B cell (primary cell): ENCODE measurements around the gene RAB22A.

ENCODE experiments used
- EZH2 ChIP-seq: IDR thresholded peaks from 2 replicates; pipeline ENCODE4 v1.6.1; 2012; ENCODE audit warnings: borderline replicate concordance, low read depth, mild to moderate bottlenecking, moderate library complexity, low read length; ENCODE audit not compliant: insufficient read depth, poor library complexity, severe bottlenecking
- TF ChIP-seq, protein P1 (sequence below): fragments of 200-600 bp; IDR thresholded peaks from one replicate; pipeline ENCODE4 v1.8.0; 2022; ENCODE audit warnings: antibody characterized with exemption, mild to moderate bottlenecking

DNA sequence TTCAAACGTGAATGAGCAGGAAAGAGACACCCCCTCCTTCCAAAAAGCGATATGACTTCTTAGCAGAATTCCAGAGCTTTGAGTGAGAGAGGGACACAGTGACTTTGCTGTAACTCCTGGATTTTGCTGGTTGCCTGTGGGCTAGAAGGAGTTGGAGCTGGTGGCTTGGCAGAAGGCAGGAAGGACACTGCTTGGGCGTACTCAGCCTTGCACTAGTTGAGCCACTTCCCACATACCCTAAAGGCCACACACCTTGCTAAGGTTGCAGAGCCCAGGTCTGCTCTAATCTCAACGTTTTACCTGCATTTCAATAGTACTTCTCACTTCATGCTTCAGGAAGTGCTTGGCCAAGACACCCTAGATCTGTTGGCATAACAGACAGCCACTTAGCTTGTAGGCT, 30.6 kb downstream of the RAB22A start:
- TF ChIP-seq, protein P1, sequence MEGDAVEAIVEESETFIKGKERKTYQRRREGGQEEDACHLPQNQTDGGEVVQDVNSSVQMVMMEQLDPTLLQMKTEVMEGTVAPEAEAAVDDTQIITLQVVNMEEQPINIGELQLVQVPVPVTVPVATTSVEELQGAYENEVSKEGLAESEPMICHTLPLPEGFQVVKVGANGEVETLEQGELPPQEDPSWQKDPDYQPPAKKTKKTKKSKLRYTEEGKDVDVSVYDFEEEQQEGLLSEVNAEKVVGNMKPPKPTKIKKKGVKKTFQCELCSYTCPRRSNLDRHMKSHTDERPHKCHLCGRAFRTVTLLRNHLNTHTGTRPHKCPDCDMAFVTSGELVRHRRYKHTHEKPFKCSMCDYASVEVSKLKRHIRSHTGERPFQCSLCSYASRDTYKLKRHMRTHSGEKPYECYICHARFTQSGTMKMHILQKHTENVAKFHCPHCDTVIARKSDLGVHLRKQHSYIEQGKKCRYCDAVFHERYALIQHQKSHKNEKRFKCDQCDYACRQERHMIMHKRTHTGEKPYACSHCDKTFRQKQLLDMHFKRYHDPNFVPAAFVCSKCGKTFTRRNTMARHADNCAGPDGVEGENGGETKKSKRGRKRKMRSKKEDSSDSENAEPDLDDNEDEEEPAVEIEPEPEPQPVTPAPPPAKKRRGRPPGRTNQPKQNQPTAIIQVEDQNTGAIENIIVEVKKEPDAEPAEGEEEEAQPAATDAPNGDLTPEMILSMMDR, result no peak
- no peak for TF ChIP-seq EZH2
